Stimulated activated CD8-positive, alpha-beta memory T cell treated with anti-CD3 and anti-CD28 coated beads, Interleukin-12 subunit alpha, Interleukin-12 subunit beta, amount 100 ng/mL, for 1 hour (primary cell): ENCODE data around the gene CNOT2.

Source experiments
- DNase-seq: peaks from one replicate; pipeline ENCODE4 v3.0.0-alpha.2; 2020; ENCODE audit warnings: low read depth

Gene CNOT2

DNA sequence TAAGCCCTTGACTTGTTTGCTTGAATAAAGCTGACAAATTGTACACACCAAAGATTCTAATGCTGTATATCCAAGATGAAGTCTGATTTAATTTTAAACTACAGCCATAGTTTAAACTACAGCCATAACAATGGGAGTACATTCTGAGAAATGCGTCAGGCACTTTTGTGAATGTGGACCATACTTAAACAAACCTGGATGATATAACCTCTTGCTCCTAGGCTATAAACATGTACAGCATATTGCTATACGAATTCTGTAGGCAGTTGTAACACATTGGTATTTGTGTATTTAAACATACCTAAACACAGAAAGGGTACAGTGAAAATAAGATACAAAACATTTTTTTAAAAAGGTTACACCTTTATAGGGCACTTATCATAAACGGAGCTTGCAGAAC lies 63.4 kb downstream of the CNOT2 start:
- no peak for DNase-seq

GRCh38 chr12:70307868-70308267 lies 64.6 kb downstream of the CNOT2 start:
- DNase-seq, result no peak

DNA sequence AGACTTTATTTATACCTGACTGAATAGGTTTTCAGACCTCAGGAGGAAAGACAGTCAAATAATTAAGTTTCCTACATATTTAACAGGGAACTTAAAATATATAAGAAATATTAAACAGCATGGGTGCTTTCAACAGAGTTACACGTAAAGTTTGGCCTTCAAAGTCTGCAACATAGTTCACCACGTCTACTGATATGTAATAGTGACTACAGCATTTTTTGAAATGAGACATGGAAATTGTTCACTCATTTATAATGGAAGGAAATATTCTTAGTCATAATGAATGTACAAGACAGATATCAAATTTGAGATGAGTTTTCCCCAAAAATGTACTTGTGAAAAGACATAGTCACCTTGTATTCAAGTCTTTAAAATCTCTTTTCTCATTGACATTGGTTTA lies 66.1 kb downstream of the CNOT2 start:
- DNase-seq, result no peak

DNA sequence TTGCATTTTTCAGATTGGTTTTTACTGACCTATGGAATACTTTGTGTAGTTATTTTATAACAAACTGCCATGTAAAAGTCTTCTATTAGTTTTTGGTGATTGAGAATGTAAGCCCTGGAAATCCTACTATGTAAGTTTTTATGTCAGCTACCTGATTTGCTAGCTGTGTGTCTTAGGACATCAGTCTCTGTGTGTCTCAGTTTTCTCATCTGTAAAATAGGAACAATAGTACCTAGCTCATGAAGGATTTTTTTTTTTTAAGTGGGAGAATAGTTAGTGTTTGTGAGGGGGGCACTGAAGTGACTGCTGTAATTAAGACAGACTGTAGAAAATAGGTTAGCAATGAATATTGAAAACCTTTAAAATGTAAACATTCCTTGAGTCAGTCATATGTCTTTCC lies 70.9 kb downstream of the CNOT2 start:
- DNase-seq, result no peak

DNA sequence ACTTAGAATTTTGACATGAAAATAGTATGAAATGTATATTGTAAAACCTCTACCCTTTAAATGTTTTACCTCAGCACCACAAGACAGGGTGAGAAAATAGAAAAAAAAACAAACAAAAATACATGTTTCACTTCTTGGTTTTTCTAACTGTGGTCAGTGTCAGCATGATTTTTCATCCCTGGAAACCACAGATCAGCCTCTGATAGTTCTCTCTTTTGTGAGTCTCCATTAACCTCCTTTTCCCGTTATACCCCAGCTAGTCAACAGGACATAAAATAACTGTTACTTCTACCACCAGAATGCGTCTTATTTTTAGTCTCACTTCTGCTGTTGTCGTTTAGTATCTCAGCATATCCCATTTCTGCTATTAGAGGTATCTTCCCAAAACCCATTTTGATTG lies 74.5 kb downstream of the CNOT2 start:
- no peak for DNase-seq

GRCh38 chr12:70319605-70320004 lies 76.4 kb downstream of the CNOT2 start:
- DNase-seq, result no peak

DNA sequence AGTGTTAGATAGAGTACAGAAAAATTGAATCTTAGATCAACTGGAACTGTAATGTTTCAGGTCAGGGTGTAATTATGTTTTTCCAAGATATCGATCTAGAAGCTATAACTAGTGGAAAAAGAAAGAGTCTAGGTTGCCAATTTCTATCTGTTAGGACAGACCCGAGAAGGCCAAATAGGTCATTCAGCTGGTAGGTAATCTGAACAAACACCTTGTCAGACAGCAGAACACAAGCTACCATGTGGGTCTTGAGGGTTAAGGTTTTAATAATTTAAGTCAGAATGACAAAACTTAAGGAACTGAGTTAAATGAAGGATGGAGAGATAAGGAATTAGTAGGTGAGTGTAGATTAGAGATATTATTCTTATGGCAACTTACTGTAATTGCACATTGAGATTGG lies 78.0 kb downstream of the CNOT2 start:
- DNase-seq, result no peak

DNA sequence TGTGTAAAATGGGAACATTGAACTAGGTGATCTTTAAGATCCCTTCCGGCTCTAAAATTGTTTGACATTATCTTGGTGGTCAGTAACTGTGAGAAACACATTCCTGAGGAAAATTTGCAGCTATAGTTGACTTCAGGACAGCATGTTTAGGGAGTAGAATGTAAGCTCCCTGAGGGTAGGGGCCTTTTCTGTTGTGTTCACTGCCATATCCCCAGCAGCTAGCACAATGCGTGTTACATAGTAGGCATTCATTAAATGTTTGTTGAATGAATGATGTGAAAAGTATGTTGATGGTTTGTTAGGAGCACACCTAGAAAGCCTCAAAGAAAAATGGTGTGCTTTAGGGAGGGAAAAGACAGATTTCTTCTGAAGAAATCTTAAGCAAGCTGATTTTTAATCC lies 84.3 kb downstream of the CNOT2 start:
- no peak for DNase-seq

GRCh38 chr12:70329728-70330127 lies 86.5 kb downstream of the CNOT2 start:
- DNase-seq, result no peak

DNA sequence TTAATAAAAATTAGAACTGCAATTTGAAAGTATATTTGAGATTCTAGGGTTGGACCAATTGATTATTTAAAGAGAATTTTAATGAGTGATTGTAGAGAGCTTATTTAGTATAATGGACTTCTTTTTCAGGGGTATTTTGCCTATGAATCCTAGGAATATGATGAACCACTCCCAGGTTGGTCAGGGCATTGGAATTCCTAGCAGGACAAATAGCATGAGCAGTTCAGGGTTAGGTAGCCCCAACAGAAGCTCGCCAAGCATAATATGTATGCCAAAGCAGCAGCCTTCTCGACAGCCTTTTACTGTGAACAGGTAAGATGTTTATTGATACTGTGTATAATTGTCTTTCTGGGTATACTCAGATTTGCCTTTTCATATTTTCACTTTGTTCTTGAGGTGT lies 86.9 kb downstream of the CNOT2 start:
- no peak for DNase-seq

DNA sequence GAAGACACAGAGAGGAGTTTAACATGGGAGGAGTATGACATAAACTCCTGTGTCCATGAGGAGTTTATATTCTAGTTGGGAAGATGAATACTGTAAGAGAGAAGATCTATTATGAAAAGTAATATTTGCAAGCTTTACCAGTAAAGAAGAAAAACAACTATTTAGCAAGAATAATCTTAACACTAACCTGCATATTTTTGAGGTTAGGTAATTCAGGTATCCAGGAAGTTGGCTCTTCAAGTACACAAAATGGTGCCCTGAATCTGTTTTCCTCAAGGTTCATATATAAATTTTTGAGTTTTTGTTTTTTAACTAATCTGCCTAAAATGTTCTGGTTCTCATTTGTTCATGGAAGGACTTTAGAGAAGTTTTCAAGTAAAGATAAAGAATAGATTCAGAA lies 89.0 kb downstream of the CNOT2 start:
- DNase-seq, result no peak

DNA sequence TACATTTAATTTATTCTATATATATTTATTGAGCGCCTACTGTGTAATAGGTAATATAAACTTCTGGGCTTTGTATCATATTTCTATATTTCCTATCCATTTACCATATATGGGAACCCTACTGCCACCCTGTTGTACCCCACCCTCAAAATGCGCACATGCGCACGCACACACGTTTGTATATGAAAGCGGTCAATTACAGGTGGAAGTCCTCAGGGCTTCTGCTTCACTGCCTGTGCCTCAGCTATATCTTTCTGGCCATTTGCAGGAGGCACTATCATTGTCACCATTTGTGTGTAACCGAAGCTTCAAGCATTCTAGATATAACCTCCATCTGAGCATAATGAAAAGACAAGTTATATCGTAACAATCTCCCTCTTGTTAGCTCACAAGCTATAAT lies 91.5 kb downstream of the CNOT2 start:
- DNase-seq, result no peak

GRCh38 chr12:70338531-70338930 lies 95.3 kb downstream of the CNOT2 start:
- no peak for DNase-seq

- DNase-seq, result no peak
These were observed 107.8 kb downstream of the CNOT2 start for GRCh38 chr12:70351076-70351475.

GRCh38 chr12:70353780-70354660 lies 110.8 kb downstream of the CNOT2 start:
- DNase-seq, result no peak

GRCh38 chr12:70354787-70355186 lies 111.6 kb downstream of the CNOT2 start:
- DNase-seq, result no peak

DNA sequence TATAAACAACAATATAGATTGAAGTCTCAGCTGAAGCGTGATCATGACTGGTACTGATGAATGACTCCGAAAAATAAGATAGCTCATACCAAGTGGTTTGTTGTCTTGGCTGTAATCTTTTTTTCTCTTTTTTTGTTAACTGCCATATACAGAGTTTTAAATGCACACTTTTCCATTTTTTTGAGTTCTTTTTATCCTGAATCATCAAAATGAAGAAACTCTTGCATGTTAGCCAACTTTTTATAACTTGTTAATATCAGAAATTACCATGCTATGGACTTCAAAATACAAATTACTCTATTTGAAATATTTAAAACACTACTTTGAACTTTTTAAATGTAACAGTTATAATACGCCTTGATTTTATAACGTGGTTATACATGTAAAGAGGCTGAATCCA lies 112.7 kb downstream of the CNOT2 start:
- DNase-seq, result no peak

GRCh38 chr12:70359458-70360197 lies 116.4 kb downstream of the CNOT2 start:
- DNase-seq, result no peak

- DNase-seq, result no peak
These were observed 117.0 kb downstream of the CNOT2 start for GRCh38 chr12:70360218-70360617.

- DNase-seq, result no peak
These were observed 121.6 kb downstream of the CNOT2 start for GRCh38 chr12:70364695-70365397.

DNA sequence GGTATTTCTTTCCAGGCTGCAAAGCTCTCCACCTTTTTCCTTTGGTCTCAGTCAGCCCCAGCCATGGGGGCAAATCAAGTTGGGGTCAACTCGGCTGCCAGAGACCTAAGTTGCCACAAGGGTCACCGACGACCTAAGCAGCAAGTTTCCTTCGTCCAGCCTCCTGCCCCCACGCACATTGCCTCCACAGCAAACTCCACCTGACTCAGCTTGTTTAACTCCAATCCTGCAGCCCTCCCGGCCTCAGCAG lies 122.1 kb downstream of the CNOT2 start:
- DNase-seq, result no peak

GRCh38 chr12:70365648-70366518 lies 122.7 kb downstream of the CNOT2 start, which contains the start of gene KCNMB4:
Gene KCNMB4 (plus strand): TSS chr12:70366290. CDS start chr12:70366735, 445 bp downstream.
- DNase-seq, result peak; percentile 35
